ENCODE data around the gene TMEM59L.

- TF ChIP-seq RAD21 (IDR thresholded peaks at IDR 0.05) (no peak), JUND (IDR thresholded peaks at IDR 0.05) (no peak), ATF3 (IDR thresholded peaks at IDR 0.05) (no peak), CTCF (IDR thresholded peaks at IDR 0.05; ENCODE audit: low read depth, low read length, missing input control) (no peak), MAX (IDR thresholded peaks at IDR 0.05) (no peak), REST (IDR thresholded peaks at IDR 0.05) (no peak), ZBTB33 (IDR thresholded peaks at IDR 0.05) (no peak), TAF1 (conservative IDR thresholded peaks at IDR 0.05) (no peak)
Measured at GRCh38 chr19:18660051-18660910, 47.6 kb downstream of the TMEM59L start.
